CMK (cell line): ENCODE data around the gene NCR1.
"Not testable (repeated sequence)": the region's sequence is repeated elsewhere in the genome, so short reads cannot be mapped to it uniquely, and the experiment has no call there.

Experiments
- DNase-seq: peaks from one replicate; pipeline ENCODE4 v3.0.0-alpha.2; 2010; ENCODE audit warnings: low read depth

NCR1 gene

GRCh38 chr19:54905803-54906511 lies at the start of gene NCR1:
Gene NCR1 (plus strand): TSS chr19:54906148. CDS start chr19:54906188, 40 bp downstream.
- DNase-seq = peak; percentile 36

GRCh38 chr19:54858476-54858875 lies 47.5 kb upstream of the NCR1 start:
- not testable (repeated sequence) for DNase-seq

DNA sequence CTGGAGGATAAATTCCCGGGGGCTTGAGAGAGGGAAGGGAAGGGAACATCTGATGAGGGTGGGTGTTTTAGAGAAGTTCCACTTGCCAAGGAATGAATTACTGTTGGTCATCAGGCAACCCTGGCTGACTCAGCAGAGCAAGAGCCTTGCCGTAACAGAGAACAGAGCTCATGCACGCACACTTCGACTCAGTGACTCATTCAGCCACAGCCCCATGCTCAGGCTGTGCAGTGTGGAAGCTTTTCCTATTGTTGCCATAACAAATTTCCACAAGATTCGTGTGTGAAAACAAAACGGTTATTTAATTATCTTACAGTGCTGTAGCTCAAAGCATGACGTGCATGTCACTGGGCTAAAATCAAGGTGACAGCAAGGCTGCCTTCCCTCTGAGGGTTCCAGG lies 46.5 kb upstream of the NCR1 start:
- DNase-seq = not testable (repeated sequence)

DNA sequence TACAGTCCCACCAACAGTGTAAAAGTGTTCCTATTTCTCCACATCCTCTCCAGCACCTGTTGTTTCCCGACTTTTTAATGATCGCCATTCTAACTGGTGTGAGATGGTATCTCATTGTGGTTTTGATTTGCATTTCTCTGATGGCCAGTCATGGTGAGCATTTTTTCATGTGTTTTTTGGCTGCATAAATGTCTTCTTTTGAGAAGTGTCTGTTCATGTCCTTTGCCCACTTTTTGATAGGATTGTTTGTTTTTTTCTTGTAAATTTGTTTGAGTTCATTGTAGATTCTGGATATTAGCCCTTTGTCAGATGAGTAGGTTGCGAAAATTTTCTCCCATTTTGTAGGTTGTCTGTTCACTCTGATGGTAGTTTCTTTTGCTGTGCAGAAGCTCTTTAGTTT lies 42.5 kb upstream of the NCR1 start:
- not testable (repeated sequence) for DNase-seq

GRCh38 chr19:54871696-54872095 lies 34.3 kb upstream of the NCR1 start:
- no peak for DNase-seq

GRCh38 chr19:54873990-54874389 lies 32.0 kb upstream of the NCR1 start, which contains the start of gene FCAR:
Gene FCAR (plus strand): TSS chr19:54874235. CDS start chr19:54874290, 55 bp downstream.
- DNase-seq = no peak

DNA sequence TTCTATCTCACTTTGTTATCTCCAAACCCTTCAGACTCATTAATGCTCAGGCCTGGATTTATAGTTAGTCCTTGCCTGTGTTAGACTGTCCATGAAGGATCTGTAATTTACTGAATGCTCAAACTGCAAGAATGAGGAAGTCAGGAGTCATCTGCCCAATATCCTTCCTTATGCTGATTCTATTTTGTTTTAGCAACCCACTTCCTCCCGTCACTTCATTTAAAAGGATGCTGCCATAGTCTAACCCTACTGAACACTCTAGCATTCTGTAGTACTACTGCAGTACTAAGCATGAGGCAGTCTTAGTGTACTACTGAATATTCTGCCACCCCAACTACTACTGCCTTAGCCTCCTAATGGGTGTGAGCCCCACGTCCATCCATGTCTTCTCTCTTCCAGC lies 30.4 kb upstream of the NCR1 start:
- DNase-seq = no peak

- no peak for DNase-seq
Observed at GRCh38 chr19:54877471-54877870, 28.5 kb upstream of the NCR1 start.

DNA sequence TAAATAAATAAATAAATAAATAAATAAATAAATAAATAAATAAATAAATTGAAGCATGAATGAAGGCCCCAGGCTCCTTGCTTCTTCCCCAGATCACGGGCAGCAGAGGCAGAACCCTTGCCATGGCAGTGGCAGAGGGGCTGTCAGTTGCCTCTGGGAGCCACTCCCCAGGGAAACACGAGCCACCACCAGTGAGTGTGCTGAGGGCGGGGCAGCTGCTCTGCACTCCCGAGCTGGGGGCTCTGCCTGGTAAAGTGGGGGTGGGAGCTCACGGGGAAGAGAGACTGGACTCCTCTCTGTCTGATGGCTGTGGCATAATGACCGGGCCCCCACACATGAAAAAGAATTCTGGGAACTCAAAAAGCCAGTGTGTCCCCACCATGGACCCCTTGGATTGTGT lies 24.1 kb upstream of the NCR1 start:
- no peak for DNase-seq

DNA sequence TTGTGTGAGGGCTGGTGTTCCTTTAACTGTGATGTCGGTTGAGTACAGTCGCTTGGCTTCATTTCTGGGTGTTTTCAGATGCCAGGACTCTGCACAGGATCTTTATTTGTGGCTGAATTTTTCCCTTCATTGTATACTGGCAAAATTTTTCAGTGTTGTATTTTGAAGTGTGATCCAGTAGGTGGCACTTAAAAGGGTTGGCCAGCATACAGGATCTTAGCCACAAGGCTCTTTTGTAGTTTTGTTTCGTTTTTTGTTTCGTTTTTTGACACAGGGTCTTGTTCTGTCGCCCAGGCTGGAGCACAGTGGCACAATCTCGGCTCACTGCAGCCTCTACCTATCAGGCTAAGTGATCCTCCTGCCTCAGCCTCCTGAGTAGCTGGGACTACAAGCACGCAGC lies 23.2 kb upstream of the NCR1 start:
- peak; percentile 32 for DNase-seq

- DNase-seq = no peak
Observed at GRCh38 chr19:54883228-54883627, 22.7 kb upstream of the NCR1 start.

- DNase-seq = no peak
Observed at GRCh38 chr19:54888239-54888638, 17.7 kb upstream of the NCR1 start.

GRCh38 chr19:54889566-54889965 lies 16.4 kb upstream of the NCR1 start:
- DNase-seq = no peak

- no peak for DNase-seq
Observed at GRCh38 chr19:54893406-54893805, 12.5 kb upstream of the NCR1 start.

GRCh38 chr19:54894106-54894505 lies 11.8 kb upstream of the NCR1 start:
- not testable (repeated sequence) for DNase-seq

GRCh38 chr19:54896036-54896435 lies 9.9 kb upstream of the NCR1 start:
- no peak for DNase-seq

DNA sequence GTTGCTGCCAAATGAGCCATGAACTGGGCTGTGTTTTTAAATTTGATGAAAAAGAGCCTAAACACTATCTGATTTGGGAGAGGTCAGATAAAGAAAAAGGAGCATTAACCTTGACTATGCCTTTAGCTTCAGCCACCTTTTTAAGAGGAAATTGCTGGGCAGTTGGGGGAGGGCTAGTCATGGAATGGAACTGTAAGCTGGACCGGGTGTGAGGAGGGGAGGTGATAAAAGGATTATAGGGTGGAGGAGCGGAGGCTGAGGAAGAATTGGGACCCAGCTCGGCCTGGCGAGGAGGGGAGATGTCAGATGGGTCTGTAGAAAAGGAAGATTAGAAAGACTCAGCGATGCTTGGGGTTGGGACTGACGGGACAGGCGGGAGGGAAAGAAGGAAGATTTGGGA lies 7.3 kb upstream of the NCR1 start:
- DNase-seq = not testable (repeated sequence)

- DNase-seq = not testable (repeated sequence)
Observed at GRCh38 chr19:54899646-54900045, 6.3 kb upstream of the NCR1 start.

GRCh38 chr19:54901153-54901552 lies 4.8 kb upstream of the NCR1 start:
- not testable (repeated sequence) for DNase-seq

DNA sequence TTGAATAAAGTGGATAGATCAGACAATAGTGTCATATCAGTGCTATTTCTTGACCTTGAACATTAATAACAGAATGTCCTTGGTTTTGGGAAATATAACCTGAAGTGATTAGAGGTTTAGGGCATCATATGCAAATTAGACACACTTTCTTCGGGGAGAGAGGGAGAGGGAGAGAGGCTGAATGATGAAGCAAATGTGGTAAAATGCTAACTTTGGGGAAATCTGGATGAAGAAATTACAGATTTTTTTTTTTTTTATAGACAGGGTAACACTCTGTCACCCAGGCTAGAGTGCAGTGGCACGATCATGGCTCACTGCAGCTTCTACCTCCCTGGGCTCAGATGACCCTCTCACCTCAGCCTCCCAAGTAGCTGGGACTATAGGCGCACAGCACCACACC lies 3.9 kb upstream of the NCR1 start:
- DNase-seq = no peak

- DNase-seq = no peak
Observed at GRCh38 chr19:54903303-54903702, 2.6 kb upstream of the NCR1 start.

GRCh38 chr19:54904261-54904660 lies 1.7 kb upstream of the NCR1 start:
- not testable (repeated sequence) for DNase-seq

- DNase-seq = peak; percentile 27
Observed at GRCh38 chr19:54905421-54905802, 536 bp upstream of the NCR1 start.

GRCh38 chr19:54906819-54907218 lies 871 bp downstream of the NCR1 start:
- no peak for DNase-seq
